ENCODE measurements around the gene MAPRE3.

MAPRE3 gene

GRCh38 chr2:26968001-26968400 lies 2.4 kb upstream of the MAPRE3 start:
- Histone ChIP-seq H3K4me3 (ENCODE audit: low read depth, low read length) (no peak overlapping the region), H3K36me3 (no peaks in the 10 kb centered on the region), H3K9me3 (ENCODE audit: severe bottlenecking) (no peaks in the 10 kb centered on the region), H3K27ac (no peak overlapping the region), H3K27me3 (ENCODE audit: insufficient read depth, low read depth, severe bottlenecking) (peaks cover 11% of the 10 kb centered on the region)
- no peak for TF ChIP-seq CTCF (IDR thresholded peaks at IDR 0.05; ENCODE audit: low read depth, low read length)
- DNase-seq = no peak

- Histone ChIP-seq H3K36me3 (no peaks in the 10 kb centered on the region), H3K9me3 (ENCODE audit: severe bottlenecking) (no peaks in the 10 kb centered on the region), H3K27me3 (ENCODE audit: insufficient read depth, low read depth, severe bottlenecking) (peaks cover 11% of the 10 kb centered on the region), H3K27ac (no peak overlapping the region), H3K4me3 (ENCODE audit: low read depth, low read length) (no peak overlapping the region)
- TF ChIP-seq CTCF (IDR thresholded peaks at IDR 0.05; ENCODE audit: low read depth, low read length) = no peak
- DNase-seq = no peak
Measured at GRCh38 chr2:26969077-26969844, 1.2 kb upstream of the MAPRE3 start.

GRCh38 chr2:26970928-26971627 lies 641 bp downstream of the MAPRE3 start:
- Histone ChIP-seq H3K4me3 (ENCODE audit: low read depth, low read length) (peak overlapping the region; percentile 59), H3K9me3 (ENCODE audit: severe bottlenecking) (no peaks in the 10 kb centered on the region), H3K27me3 (ENCODE audit: insufficient read depth, low read depth, severe bottlenecking) (peaks cover 11% of the 10 kb centered on the region), H3K27ac (no peak overlapping the region), H3K36me3 (no peaks in the 10 kb centered on the region)
- no peak for TF ChIP-seq CTCF (IDR thresholded peaks at IDR 0.05; ENCODE audit: low read depth, low read length)
- DNase-seq = peak; percentile 60

GRCh38 chr2:26971911-26972786 lies 1.7 kb downstream of the MAPRE3 start:
- no peak for DNase-seq

GRCh38 chr2:26974352-26974751 lies 3.9 kb downstream of the MAPRE3 start:
- no peaks in the 10 kb centered on the region; the same call in 1 of the 2 replicates for H3K36me3 ChIP-seq
- peaks cover 3% of the 10 kb centered on the region for H3K27me3 ChIP-seq (ENCODE audit: insufficient read depth, low read depth, severe bottlenecking)
- H3K9me3 ChIP-seq (ENCODE audit: severe bottlenecking) = no peaks in the 10 kb centered on the region
- no peak overlapping the region for H3K4me3 ChIP-seq (ENCODE audit: low read depth, low read length)
- no peak for TF ChIP-seq CTCF (IDR thresholded peaks at IDR 0.05; ENCODE audit: low read depth, low read length)
- DNase-seq = no peak
- no peak overlapping the region for H3K27ac ChIP-seq

More at GRCh38 chr2:26971911-26972786, 1.7 kb downstream of the MAPRE3 start:
- H3K27ac ChIP-seq = no peak overlapping the region
- H3K4me3 ChIP-seq (ENCODE audit: low read depth, low read length) = no peak overlapping the region
- H3K27me3 ChIP-seq (ENCODE audit: insufficient read depth, low read depth, severe bottlenecking) = peaks cover 11% of the 10 kb centered on the region
- H3K9me3 ChIP-seq (ENCODE audit: severe bottlenecking) = no peaks in the 10 kb centered on the region
- no peak for TF ChIP-seq CTCF (IDR thresholded peaks at IDR 0.05; ENCODE audit: low read depth, low read length)
- no peaks in the 10 kb centered on the region for H3K36me3 ChIP-seq
